HEK293 (cell line): ENCODE results near the gene SLC7A4.

Experiments
- CTCF ChIA-PET: fragments of 350-600 bp; formaldehyde crosslinking; extraction: SDS; loops from one replicate; lab custom pipeline; 2021; ENCODE audit warnings: antibody characterized with exemption; lab: Yijun Ruan, JAX
- POLR2A ChIA-PET: fragments of 300-600 bp; formaldehyde crosslinking; extraction: SDS; loops from one replicate; lab custom pipeline; 2020; ENCODE audit warnings: antibody characterized with exemption, inconsistent platforms; lab: Yijun Ruan, JAX
- H3K27ac ChIP-seq: fragments of 200-500 bp; sonication (Bioruptor generic); 2 replicates; pipeline ENCODE4 v1.5.1; 2014; ENCODE audit warnings: low read depth, low read length, control low read depth, inconsistent platforms; ENCODE audit errors: extremely low read depth
- H3K36me3 ChIP-seq, 2 experiments: fragments of 200-500 bp in 1 of 2; sonication (Bioruptor generic) in 1 of 2; 1 replicate in 1 of 2; 2 replicates in 1 of 2; pipeline ENCODE4 v1.5.1; 2014 to 2017; ENCODE audit warnings: inconsistent platforms in 2 of 2, low read length in 2 of 2; ENCODE audit not compliant: control insufficient read depth in 2 of 2, insufficient read depth in 1 of 2
- H3K4me1 ChIP-seq: fragments of 200-500 bp; sonication (Bioruptor generic); 2 replicates; pipeline ENCODE4 v1.5.1; 2014; ENCODE audit warnings: mild to moderate bottlenecking, low read length, inconsistent platforms; ENCODE audit not compliant: control insufficient read depth, insufficient read depth
- H3K4me3 ChIP-seq: 2 replicates; pipeline ENCODE4 v1.5.1; 2011; ENCODE audit warnings: low read depth, mild to moderate bottlenecking, control low read depth, low read length, moderate library complexity
- H3K9me3 ChIP-seq: fragments of 200-500 bp; sonication (Bioruptor generic); 2 replicates; pipeline ENCODE4 v1.5.1; 2014; ENCODE audit warnings: low read depth, low read length, inconsistent platforms; ENCODE audit not compliant: control insufficient read depth, insufficient read depth
- BCL11A ChIP-seq: fragments of 450-650 bp; formaldehyde crosslinking; IDR thresholded peaks from 2 replicates; pipeline ENCODE4 v1.5.1; 2016; ENCODE audit warnings: low read depth, missing biosample characterization, missing genetic modification characterization
- BCL11B ChIP-seq: fragments of 450-650 bp; formaldehyde crosslinking; IDR thresholded peaks from 2 replicates; pipeline ENCODE4 v1.5.1; 2016; ENCODE audit warnings: low read depth, missing biosample characterization, missing genetic modification characterization
- KLF16 ChIP-seq: fragments of 450-650 bp; formaldehyde crosslinking; IDR thresholded peaks from 2 replicates; pipeline ENCODE4 v1.5.1; 2017; ENCODE audit warnings: missing biosample characterization, missing genetic modification characterization
- OSR2 ChIP-seq: fragments of 450-650 bp; formaldehyde crosslinking; IDR thresholded peaks from 2 replicates; pipeline ENCODE4 v1.5.1; 2016; ENCODE audit warnings: missing biosample characterization, missing genetic modification characterization
- TRIM28 ChIP-seq: IDR thresholded peaks from 2 replicates; pipeline ENCODE4 v1.6.1; 2011; ENCODE audit warnings: low read length, control low read depth, borderline replicate concordance
- ZBTB1 ChIP-seq: fragments of 450-650 bp; formaldehyde crosslinking; IDR thresholded peaks from 2 replicates; pipeline ENCODE4 v1.5.1; 2016; ENCODE audit warnings: missing biosample characterization, missing genetic modification characterization
- ZFP41 ChIP-seq: fragments of 450-650 bp; formaldehyde crosslinking; IDR thresholded peaks from 2 replicates; pipeline ENCODE4 v1.5.1; 2016; ENCODE audit warnings: missing biosample characterization, missing genetic modification characterization, borderline replicate concordance
- ZNF133 ChIP-seq: fragments of 450-650 bp; formaldehyde crosslinking; IDR thresholded peaks from 2 replicates; pipeline ENCODE4 v1.5.1; 2016; ENCODE audit warnings: missing biosample characterization, missing genetic modification characterization
- ZNF214 ChIP-seq: fragments of 450-650 bp; formaldehyde crosslinking; IDR thresholded peaks from 2 replicates; pipeline ENCODE4 v1.5.1; 2017; ENCODE audit warnings: missing biosample characterization, mild to moderate bottlenecking, missing genetic modification characterization, borderline replicate concordance
- ZNF23 ChIP-seq: fragments of 450-650 bp; formaldehyde crosslinking; IDR thresholded peaks from 2 replicates; pipeline ENCODE4 v1.5.1; 2016; ENCODE audit warnings: missing biosample characterization, missing genetic modification characterization, borderline replicate concordance
- ZNF311 ChIP-seq: fragments of 450-650 bp; formaldehyde crosslinking; IDR thresholded peaks from 2 replicates; pipeline ENCODE4 v1.5.1; 2017; ENCODE audit warnings: missing biosample characterization, missing genetic modification characterization, borderline replicate concordance
- ZNF324 ChIP-seq: fragments of 450-650 bp; formaldehyde crosslinking; IDR thresholded peaks from 2 replicates; pipeline ENCODE4 v1.5.1; 2016; ENCODE audit warnings: missing biosample characterization, missing genetic modification characterization
- ZNF354C ChIP-seq: fragments of 450-650 bp; formaldehyde crosslinking; IDR thresholded peaks from 2 replicates; pipeline ENCODE4 v1.5.1; 2016; ENCODE audit warnings: missing biosample characterization, missing genetic modification characterization, low read depth, borderline replicate concordance
- ZNF544 ChIP-seq: fragments of 450-650 bp; formaldehyde crosslinking; IDR thresholded peaks from 2 replicates; pipeline ENCODE4 v1.5.0; 2017; ENCODE audit warnings: missing biosample characterization, missing genetic modification characterization
- ZNF561 ChIP-seq: fragments of 450-650 bp; IDR thresholded peaks from 2 replicates; pipeline ENCODE4 v1.5.1; 2018; ENCODE audit warnings: missing biosample characterization, missing genetic modification characterization, borderline replicate concordance
- ZNF600 ChIP-seq: fragments of 450-650 bp; formaldehyde crosslinking; IDR thresholded peaks from 2 replicates; pipeline ENCODE4 v1.5.1; 2016; ENCODE audit warnings: missing biosample characterization, missing genetic modification characterization
- TF ChIP-seq, protein P1 (sequence below): fragments of 450-650 bp; formaldehyde crosslinking; IDR thresholded peaks from 2 replicates; pipeline ENCODE4 v1.5.0; 2017; ENCODE audit warnings: missing biosample characterization, missing genetic modification characterization, borderline replicate concordance
- TF ChIP-seq, protein P2 (sequence below): fragments of 450-650 bp; formaldehyde crosslinking; IDR thresholded peaks from 2 replicates; pipeline ENCODE4 v1.5.1; 2016; ENCODE audit warnings: missing biosample characterization, missing genetic modification characterization
- TF ChIP-seq, protein P3 (sequence below): fragments of 450-650 bp; formaldehyde crosslinking; IDR thresholded peaks from 2 replicates; pipeline ENCODE4 v1.5.1; 2016; ENCODE audit warnings: missing biosample characterization, missing genetic modification characterization, low read depth
- TF ChIP-seq, protein P4 (sequence below): fragments of 450-650 bp; formaldehyde crosslinking; IDR thresholded peaks from 2 replicates; pipeline ENCODE4 v1.5.1; 2016; ENCODE audit warnings: missing biosample characterization, missing genetic modification characterization

SLC7A4 gene

DNA sequence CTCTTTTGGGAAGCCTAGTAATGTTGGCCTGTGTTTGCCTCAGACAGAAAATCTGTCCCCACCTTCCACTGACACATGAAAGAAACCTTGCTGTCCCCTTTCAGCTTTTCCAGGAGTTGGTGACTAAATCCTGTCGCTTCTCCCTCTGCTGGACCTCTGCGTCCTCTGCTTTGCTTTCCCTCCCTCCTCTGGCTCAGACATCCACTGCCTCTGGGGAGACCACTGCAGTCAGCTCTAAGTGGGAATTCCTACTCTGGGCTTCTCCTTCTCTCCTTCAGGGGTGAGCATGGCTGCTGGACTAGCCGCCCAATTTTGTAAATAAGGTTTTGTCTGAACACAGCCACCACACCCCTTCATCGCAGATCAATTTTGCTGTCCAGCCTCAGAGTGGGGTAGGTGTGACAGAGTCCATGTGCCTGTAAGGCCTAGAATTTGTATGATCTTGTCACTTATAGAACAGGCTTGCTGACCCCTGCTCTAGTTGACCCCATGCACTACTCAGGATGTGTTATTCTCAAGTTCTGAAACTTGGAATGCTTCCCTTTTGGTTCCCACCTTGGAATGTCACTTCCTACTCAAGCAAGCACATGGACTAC, 36.4 kb upstream of the SLC7A4 start:
- H3K4me1 ChIP-seq = no peaks in the 10 kb centered on the region
- TF ChIP-seq KLF16 (no peak), ZNF133 (peak; percentile 51; the same call in 1 of the 2 replicates)
- TF ChIP-seq, all 188 proteins: peak for 1
- ChIA-PET POLR2A (no interaction called here), CTCF (interaction anchor here (1.1 kb wide), 2 partner anchors 33 to 54 kb away, joined by 3 read pairs; partner anchors contain the start of gene P2RX6)
- Histone ChIP-seq H3K36me3 (no peaks in the 10 kb centered on the region), H3K9me3 (no peaks in the 10 kb centered on the region), H3K4me3 (no peak overlapping the region), H3K27ac (no peak overlapping the region)

- Histone ChIP-seq H3K36me3 (no peaks in the 10 kb centered on the region), H3K4me3 (no peak overlapping the region), H3K27ac (no peak overlapping the region), H3K9me3 (no peaks in the 10 kb centered on the region), H3K4me1 (no peaks in the 10 kb centered on the region)
- TF ChIP-seq TRIM28 (no peak), ZNF311 (tag by site-specific recombination) (no peak), ZNF354C (no peak), ZNF600 (tag by site-specific recombination) (no peak), BCL11B (tag by site-specific recombination) (no peak), ZFP41 (tag by site-specific recombination) (no peak), ZNF561 (tag by site-specific recombination) (no peak), BCL11A (no peak), ZNF544 (tag by site-specific recombination) (no peak), ZBTB1 (tag by site-specific recombination) (no peak), OSR2 (tag by site-specific recombination) (no peak), ZNF324 (tag by site-specific recombination) (no peak), ZNF23 (tag by site-specific recombination) (no peak), ZNF214 (tag by site-specific recombination) (no peak)
- TF ChIP-seq, protein P1, sequence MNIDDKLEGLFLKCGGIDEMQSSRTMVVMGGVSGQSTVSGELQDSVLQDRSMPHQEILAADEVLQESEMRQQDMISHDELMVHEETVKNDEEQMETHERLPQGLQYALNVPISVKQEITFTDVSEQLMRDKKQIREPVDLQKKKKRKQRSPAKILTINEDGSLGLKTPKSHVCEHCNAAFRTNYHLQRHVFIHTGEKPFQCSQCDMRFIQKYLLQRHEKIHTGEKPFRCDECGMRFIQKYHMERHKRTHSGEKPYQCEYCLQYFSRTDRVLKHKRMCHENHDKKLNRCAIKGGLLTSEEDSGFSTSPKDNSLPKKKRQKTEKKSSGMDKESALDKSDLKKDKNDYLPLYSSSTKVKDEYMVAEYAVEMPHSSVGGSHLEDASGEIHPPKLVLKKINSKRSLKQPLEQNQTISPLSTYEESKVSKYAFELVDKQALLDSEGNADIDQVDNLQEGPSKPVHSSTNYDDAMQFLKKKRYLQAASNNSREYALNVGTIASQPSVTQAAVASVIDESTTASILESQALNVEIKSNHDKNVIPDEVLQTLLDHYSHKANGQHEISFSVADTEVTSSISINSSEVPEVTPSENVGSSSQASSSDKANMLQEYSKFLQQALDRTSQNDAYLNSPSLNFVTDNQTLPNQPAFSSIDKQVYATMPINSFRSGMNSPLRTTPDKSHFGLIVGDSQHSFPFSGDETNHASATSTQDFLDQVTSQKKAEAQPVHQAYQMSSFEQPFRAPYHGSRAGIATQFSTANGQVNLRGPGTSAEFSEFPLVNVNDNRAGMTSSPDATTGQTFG (tag by site-specific recombination) = no peak
- TF ChIP-seq, protein P2, sequence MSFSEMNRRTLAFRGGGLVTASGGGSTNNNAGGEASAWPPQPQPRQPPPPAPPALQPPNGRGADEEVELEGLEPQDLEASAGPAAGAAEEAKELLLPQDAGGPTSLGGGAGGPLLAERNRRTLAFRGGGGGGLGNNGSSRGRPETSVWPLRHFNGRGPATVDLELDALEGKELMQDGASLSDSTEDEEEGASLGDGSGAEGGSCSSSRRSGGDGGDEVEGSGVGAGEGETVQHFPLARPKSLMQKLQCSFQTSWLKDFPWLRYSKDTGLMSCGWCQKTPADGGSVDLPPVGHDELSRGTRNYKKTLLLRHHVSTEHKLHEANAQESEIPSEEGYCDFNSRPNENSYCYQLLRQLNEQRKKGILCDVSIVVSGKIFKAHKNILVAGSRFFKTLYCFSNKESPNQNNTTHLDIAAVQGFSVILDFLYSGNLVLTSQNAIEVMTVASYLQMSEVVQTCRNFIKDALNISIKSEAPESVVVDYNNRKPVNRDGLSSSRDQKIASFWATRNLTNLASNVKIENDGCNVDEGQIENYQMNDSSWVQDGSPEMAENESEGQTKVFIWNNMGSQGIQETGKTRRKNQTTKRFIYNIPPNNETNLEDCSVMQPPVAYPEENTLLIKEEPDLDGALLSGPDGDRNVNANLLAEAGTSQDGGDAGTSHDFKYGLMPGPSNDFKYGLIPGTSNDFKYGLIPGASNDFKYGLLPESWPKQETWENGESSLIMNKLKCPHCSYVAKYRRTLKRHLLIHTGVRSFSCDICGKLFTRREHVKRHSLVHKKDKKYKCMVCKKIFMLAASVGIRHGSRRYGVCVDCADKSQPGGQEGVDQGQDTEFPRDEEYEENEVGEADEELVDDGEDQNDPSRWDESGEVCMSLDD = no peak
- TF ChIP-seq, protein P3, sequence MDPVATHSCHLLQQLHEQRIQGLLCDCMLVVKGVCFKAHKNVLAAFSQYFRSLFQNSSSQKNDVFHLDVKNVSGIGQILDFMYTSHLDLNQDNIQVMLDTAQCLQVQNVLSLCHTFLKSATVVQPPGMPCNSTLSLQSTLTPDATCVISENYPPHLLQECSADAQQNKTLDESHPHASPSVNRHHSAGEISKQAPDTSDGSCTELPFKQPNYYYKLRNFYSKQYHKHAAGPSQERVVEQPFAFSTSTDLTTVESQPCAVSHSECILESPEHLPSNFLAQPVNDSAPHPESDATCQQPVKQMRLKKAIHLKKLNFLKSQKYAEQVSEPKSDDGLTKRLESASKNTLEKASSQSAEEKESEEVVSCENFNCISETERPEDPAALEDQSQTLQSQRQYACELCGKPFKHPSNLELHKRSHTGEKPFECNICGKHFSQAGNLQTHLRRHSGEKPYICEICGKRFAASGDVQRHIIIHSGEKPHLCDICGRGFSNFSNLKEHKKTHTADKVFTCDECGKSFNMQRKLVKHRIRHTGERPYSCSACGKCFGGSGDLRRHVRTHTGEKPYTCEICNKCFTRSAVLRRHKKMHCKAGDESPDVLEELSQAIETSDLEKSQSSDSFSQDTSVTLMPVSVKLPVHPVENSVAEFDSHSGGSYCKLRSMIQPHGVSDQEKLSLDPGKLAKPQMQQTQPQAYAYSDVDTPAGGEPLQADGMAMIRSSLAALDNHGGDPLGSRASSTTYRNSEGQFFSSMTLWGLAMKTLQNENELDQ (tag by site-specific recombination) = no peak
- TF ChIP-seq, protein P4, sequence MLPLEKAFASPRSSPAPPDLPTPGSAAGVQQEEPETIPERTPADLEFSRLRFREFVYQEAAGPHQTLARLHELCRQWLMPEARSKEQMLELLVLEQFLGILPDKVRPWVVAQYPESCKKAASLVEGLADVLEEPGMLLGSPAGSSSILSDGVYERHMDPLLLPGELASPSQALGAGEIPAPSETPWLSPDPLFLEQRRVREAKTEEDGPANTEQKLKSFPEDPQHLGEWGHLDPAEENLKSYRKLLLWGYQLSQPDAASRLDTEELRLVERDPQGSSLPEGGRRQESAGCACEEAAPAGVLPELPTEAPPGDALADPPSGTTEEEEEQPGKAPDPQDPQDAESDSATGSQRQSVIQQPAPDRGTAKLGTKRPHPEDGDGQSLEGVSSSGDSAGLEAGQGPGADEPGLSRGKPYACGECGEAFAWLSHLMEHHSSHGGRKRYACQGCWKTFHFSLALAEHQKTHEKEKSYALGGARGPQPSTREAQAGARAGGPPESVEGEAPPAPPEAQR (tag by site-specific recombination) = no peak
- POLR2A ChIA-PET = no interaction called here
- CTCF ChIA-PET = no interaction called here
Measured at GRCh38 chr22:21067901-21068680, 35.7 kb upstream of the SLC7A4 start.
